HG03064 (cell line): ENCODE measurements around the gene NDUFC2.
"Not testable (repeated sequence)": the region's sequence is repeated elsewhere in the genome, so short reads cannot be mapped to it uniquely, and the experiment has no call there.

ENCODE experiments used
- ATAC-seq: cut with Tn5 transposase; IDR thresholded peaks from one replicate; pipeline ENCODE4 v1.9.1; 2021; ENCODE audit warnings: low read depth; ENCODE audit not compliant: unreplicated experiment

NDUFC2 gene

DNA sequence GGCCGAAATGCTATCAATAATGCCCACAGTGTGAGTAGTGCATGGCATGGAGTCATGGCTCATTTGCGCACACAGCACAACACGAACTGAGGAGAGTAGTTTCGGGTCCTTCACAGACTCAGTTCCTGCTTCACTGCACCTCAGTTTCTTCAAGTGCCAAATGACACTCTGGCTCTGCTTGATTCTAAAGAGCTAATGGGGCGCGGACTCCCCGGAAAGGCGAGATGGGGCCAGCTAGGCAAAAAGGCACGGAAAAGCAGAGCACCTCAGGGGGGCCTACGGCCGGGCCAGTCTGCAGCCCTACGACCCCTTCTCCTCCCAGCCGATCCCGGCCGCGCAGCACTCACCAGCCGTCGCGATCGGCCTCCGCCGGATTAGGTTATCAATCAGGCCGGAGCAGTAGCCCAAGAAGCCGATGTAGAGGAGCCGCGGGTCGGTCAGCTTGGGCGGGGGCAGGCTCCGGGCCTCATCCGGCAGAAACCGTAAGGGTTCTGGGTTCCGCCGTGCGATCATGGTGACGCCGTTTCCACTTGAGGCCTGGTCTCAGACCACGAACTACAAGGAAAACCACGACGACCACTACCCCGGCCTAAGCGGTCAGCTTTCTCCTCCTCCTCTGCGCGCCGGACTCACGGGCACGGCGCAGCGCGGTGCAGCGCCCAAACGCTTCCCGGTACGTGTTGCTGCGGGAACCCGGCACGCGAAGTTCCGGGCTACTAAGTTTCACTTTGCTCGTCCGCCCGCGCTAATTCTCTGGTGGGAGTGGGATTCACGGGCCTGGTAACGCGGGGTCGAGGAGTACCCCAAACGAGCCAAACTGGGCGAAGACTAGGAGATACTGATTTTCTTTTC is at the start of gene NDUFC2:
Gene NDUFC2, minus strand, starts transcription at position 631 of the 852 bp plus-strand sequence. Its CDS starts 118 bp downstream, at position 513.
- ATAC-seq = peak; percentile 80

DNA sequence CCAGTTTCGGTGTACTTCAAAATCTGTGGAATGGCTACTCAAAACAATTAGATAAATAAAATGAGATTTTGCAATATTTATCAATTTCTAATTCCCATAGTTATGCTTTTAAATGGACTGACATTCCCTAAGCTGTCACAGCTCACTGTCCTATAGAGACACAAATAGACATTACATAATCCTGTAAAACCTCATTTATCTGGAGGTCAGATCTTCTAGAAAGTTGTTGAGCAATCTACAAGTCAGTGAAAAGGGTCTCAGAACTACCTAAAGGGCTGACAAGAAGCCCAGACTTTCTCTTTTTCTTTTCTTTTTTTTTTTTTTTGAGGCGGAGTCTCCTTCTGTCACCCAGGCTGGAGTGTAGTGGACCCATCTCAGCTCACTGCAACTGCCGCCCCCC is 47.7 kb upstream of the NDUFC2 start:
- ATAC-seq = no peak

DNA sequence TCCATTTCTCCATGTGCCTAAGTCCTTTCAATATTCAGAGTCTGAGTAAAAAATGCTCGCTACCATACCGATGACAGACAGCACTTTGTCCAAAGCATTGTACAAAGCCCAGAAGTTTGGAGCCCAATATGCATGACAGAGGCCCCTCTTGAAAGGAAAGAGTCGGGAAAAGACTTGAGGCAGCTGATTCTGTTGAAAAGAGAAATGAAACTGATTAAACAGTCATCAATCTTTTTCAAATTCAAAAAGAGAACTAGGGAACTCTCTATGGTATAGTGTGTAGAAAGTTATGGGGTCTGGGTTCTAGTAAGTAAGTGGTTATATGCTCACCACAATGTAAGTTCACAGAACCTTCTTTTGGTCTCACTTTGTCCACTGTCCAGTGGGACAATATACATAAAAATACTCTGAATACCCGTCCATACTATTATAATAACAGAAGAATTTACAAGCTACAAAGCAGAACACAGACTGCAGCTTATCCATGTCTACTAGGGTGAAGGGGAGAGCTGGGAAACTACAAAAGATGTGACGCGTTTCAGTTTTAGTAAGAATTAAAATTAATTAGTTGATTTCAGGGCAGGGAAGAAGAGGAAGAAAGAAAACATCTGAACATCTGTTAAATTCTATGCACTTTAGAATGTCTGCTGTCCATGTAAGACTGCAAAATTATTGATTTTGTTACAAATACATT is 33.1 kb upstream of the NDUFC2 start:
- peak; percentile 66 for ATAC-seq

DNA sequence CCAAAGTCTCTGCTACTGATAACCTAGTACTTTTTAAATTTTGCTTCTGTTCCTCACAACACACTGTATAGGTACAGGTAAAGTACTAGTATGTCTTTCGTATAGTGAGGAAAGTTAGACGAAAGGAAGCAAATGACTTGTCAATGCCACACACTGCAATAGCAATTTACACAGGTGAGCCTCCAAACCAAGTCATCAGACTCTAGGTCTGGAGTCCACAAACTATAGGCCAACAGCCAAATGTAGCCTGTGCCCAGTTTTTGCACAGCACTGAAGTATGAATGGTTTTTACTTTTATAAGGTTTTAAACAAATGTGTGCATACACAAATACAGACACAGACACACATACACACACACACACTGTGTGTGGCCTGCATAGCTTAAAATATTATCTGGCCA is 31.6 kb upstream of the NDUFC2 start:
- ATAC-seq = no peak

DNA sequence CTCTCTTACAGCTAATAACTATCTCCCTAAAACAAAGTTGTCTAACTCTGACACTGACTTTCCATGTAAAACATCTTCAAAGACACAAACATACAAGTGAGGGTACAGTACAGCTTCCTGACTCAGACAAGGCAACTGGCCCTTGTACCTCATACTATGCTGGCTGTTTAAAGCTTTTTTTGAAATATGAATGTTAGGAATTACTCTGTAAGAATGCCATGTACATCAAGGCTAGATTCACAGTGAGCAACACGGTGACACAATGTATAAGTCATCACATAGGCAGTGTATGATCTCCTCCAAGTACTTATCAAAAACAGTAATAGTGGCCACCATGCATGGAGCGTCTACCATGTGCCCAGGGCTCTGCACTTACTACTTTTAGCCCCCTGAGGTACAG is 31.2 kb upstream of the NDUFC2 start:
- ATAC-seq = no peak

DNA sequence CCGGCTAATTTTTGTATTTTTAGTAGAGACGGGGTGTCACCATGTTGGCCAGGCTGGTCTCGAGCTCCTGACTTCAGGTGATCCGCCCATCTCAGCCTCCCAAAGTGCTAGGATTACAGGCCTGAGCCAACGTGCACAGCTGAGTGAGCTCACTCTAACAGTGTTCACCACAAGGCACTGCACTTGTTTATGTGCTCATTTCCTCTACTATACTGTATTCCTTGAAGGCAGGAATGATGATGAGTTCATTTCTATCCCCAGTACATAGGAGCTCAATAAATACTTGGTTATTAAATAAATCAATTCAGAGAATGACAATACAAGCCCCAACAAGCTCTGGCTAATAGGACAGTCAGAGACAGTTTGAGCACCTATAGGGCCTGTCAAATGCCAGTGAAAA is 30.7 kb upstream of the NDUFC2 start:
- no peak for ATAC-seq

DNA sequence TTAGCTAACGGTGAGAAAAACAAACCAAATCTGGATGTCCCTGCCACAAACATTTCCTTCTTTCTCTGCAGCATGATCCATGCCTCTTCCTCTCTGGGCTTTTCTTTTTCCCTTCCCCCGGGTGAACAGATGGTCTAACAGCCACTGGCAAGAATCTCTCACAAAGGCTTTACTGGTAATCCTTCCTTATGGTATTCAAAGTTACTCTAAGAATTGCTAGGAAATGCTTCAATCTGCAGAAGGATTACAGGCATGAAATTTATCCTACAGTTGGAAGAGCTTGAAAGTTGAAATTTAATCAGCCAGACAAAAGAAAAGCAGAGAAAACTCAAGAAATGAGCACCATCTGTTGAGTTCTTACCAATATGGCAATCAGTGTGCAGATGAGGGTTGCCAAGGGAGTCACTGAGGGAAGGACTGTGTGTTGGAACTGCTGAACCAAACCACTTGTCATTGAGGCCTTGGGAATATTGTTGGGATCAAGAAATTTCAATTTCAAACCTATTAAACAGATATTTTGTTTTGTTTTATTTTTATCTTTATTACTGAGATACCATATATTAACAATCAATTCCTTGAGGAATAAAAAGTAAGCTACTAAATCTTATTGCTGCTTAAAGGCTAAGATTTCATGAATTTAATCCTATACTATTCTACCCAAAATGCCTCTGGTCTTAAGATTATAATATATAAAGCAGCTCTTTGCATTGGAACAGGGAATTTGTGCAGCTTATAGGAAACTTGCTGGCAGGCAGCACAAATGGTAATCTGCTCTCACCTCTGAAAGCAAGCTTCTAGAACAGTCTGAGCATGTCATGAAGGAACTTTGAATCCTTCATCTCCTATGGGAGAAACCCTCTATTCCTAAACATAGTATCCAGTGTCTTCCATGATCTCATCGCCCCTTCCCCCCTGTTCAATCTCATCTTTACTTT is 29.7 kb upstream of the NDUFC2 start:
- no peak for ATAC-seq

DNA sequence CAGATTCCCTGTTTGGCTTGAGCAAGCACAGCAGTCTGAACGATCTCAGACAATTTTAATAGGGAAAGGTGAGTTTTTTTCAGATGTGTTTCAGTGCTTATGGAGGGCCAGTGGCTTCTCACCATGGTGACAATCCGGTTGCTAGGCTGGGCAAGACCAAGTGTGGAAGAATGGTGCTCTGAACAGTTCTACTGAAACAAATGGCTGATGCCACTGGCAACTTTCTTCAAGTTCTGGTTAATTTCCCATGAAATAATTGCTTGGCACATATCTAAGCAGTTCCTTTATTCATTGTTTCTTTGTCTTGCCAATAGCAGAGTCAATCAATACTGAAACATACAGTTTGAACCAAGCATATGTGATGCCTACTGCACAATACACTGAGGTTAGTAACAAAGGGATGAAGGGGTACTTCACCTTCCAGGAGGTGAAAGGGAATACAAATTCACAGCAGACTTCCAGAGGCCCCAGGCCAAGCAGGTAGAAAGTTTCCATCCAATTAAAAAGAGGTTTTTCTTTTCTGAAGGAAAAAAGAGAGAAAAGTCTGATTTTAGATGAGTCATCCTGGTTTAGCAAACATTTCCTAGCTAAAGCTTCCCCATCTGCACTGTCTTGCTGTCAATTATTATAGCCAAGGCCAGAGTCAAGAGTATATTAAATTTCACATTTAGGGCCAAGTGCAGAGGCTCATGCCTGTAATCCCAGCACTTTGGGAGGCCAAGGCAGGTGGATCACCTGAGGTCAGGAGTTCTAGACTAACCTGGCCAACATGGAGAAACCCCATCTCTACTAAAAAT is 21.2 kb upstream of the NDUFC2 start:
- ATAC-seq = no peak

DNA sequence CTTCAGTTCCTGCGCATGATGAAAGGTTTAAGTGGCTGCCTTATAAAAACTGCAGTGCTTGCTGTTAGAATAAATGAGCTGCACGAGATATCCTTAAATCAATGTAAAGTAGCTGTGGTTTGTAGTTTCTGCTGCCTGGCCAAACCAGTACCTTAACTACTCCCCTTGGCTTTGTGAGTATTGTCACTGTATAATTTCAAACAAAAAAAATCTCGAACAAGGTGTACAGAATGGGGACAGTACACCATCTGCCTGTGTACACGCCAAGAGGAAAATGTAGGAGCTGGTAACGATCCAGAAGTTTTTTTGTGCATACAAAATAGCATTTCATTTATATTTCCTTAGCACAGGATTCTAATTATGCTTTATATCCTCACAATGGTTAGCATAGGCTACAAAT is 20.6 kb upstream of the NDUFC2 start:
- ATAC-seq = no peak

DNA sequence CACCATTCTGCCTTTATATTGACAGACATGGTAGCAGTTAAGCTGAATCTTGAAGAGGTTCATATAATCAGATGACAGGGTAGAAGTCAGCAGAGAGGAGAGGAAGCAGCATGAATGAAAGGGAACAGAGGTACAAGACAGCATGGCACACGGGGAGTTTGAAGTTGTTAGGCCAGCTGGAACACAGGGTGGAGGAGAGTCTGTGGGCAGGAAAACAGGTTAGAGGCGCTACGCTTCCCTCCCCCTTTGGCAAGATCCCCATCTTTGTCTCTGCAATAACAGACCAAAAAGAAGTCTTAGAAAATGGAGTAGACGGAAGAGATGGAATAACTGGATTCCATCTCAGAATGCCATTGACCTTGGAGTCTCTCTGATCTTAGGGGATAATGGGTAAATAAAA is 20.0 kb upstream of the NDUFC2 start:
- no peak for ATAC-seq

DNA sequence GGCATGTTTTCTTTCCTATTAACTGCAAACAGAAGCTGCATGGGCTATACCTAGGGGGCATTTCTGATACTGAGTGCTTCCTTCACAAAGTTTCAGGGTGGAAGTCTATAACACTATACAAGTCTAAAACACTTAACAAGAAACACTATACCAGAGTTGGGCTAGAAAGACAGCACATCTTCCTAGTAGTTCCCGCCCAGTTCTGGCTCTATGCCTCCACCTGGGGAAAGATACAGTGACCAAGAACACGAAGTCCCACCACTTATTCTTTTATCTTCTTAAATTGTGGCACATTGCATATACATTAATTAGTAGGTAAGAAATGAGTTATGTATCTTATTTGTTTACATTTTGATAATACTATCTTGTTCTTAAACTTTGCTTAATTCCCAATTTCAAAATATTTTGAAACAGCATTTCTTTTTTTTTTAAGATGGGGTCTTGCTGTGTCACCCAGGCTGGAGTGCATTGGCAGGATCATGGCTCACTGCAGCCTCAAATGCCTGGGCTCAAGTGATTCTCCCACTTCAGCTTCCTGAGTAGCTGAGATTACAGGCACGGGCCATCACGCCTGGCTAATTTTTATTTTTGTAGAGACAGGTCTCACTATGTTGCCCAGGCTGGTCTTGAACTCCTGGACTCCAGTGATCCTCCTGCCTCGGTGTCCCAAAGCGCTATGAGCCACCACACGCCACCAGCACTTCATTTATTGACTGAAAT is 18.2 kb upstream of the NDUFC2 start:
- ATAC-seq = no peak

DNA sequence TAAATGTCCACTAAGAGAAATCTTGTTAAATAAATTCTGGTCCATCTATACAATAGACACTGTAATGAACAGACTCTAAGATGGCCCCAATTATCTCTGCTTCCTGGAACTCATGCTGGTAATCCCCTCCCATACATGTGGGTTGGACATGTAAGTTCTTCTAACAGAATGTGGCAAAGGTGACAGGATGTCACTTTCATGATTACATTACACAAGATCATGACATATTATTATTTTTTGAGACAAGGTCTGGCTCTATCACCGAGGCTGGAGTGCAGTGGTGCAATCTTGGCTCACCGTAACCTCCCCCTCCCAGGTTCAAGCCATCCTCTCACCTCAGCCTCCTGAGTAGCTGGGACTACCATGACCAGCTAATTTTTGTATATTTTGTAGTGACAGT is 14.6 kb upstream of the NDUFC2 start:
- ATAC-seq = no peak

DNA sequence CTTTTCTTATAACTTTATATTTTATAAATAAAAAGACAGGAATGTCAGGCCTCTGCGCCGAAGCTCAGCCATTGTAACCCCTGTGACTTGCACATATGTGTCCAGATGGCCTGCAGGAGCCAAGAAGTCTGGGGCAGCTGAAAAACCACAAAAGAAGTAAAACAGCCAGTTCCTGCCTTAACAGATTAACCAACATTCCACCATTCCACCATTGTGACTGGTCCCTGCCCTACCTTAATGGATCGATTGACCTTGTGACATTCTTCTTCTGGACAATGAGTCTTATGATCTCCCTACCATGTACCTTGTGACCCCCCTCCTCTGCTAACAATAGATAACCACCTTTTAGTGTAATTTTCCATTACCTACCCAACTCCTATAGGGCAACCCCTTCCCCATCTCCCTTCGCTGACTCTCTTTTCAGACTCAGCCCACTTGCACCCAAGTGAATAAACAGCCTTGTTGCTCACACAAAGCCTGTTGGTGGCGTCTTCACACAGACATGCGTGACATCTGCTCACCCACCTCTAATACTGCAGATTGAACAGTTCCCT is 6.9 kb upstream of the NDUFC2 start:
- not testable (repeated sequence) for ATAC-seq

DNA sequence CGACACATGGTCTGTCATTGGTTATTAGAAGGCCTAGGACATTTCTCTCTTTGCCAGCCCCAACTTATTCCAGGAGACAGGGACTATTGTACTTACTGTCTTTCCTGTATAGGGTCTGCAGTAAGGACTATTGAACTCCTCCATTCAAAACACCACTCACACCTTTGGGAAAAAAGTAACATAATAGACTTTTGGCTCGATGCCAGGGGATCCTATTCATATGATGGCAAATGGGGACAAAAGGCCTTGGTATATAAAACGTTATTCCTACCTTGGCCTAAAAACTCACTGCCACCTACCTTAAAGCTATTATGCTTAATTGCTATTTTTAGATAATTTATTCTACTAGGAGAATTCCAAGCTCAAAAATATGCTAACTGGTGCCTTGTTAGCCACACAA is 6.3 kb upstream of the NDUFC2 start:
- no peak for ATAC-seq

DNA sequence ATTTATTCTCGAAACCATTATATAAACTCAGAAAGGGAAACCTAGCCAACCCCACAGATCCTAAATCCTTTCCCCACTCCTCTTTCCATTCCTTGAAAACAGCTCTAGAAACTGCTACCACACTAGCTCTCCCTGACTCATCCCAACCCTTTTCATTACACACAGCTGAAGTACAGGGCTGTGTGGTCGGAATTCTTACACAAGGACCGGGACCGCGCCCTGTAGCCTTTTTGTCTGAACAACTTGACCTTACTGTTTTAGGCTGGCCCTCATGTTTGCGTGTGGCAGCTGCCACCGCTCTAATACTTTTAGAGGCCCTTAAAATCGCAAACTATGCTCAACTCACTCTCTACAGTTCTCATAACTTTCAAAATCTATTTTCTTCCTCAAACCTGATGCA is 4.8 kb upstream of the NDUFC2 start:
- not testable (repeated sequence) for ATAC-seq

DNA sequence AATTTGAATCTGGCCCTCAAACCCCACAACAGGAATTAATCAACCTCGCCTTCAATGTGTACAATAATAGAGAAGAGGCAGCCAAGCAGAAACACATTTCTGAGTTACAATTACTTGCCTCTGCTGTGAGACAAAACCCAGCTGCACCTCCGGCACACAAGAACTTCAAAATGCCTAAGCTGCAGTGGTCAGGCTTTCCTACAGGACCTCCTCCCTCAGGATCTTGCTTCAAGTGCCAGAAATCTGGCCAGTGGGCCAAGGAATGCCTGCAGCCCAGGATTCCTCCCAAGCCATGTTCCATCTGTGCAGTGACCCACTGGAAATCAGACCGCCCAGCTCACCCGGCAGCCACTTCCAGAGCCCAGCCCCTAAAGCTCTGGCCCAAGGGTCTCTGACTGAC is 3.4 kb upstream of the NDUFC2 start:
- no peak for ATAC-seq

DNA sequence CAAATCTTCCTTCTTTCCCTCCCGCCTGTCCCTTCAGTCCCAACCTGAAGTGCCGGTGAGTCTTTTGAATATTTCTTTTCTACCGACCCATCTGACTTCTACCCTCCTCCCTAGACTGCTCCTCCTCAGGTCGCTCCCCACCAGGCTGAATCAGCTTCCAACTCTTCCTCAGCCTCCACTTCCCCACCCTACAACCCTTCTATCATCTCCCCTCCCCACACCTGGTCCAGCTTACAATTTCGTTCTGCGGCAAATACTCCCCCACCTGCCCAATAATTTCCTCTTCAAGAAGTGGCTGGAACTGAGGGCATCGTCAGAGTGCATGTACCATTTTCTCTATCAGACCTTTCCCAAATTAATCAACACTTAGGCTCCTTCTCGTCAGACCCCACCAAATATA is 2.5 kb upstream of the NDUFC2 start:
- ATAC-seq = no peak

DNA sequence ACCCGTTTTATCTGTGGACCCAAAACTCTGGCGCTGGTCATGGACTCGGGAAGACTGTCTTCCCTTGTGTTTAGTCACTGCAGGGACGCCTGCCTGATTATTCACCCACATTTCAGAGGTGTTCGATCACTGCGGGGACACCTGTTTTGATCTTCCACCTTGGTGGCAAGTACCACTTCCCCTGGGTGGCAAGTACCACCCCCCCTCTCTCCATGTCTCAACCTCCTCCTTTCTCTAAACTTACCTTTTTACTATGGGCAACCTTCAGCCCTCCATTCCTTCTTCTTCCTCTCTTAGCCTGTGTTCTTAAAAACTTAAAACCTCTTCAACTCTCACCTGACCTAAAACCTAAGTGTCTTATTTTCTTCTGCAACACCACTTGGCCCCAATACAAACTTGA is 1.9 kb upstream of the NDUFC2 start:
- ATAC-seq = no peak

DNA sequence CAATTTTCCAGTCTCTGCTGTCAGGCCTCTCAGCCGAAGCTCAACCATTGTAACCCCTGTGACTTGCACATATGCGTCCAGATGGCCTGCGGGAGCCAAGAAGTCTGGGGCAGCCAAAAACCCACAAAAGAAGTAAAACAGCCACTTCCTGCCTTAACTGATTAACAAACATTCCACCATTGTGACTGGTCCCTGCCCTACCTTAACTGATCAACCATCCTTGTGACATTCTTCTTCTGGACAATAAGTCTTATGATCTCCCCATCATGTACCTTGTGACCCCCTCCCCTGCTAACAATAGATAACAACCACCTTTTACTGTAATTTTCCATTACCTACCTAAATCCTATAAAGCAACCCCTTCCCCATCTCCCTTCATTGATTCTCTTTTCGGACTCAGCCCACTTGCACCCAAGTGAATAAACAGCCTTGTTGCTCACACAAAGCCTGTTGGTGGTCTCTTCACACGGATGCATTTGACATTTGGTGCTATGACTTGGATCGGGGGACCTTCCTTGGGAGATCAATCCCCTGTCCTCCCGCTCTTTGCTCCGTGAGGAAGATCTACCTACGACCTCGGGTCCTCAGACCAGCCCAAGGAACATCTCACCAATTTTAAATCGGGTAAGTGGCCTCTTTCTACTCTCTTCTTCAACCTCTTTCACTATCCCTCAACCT is 1.3 kb upstream of the NDUFC2 start:
- no peak for ATAC-seq
